Measurements from ENCODE around the gene IFNGR2. TPM values are rescaled to one million over a fixed set of nuclear protein-coding genes. Genes with fewer than 3 reads are reported as not detected.

Gene IFNGR2
- polyA plus RNA-seq, 1 donor (not counting 4 experiments of a cell fraction or from before 2014, with no cell fraction given): 94.3 TPM

- no peak for FAIRE-seq
These were observed 29.8 kb upstream of the IFNGR2 start for GRCh38 chr21:33373451-33373850.

DNA sequence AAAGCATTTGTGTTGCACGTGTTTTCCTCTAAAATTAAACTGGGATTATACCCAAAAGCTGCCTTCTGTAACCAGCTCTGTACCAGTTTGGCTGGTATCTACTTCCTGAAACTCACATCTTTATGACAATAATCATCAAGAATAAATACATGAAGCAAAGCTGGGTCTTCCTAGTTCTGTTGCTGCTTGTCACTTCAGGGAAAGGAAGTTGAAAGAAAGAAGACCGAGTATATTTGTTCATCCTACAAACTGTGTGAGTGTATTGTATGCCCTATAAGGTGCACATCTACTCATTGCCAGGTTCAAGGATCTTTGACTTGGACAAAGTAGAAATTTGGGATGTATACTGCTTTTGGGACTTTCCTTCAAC lies 29.1 kb upstream of the IFNGR2 start:
- Histone ChIP-seq H2AFZ (ENCODE audit: control insufficient read depth, low read length) (peak overlapping the region; percentile 45), H3K9me1 (ENCODE audit: control insufficient read depth, extremely low read depth, insufficient read depth, low read length) (no peaks in the 10 kb centered on the region), H3K4me1 (ENCODE audit: control insufficient read depth, extremely low read depth, insufficient read depth, low read length) (peaks cover 14% of the 10 kb centered on the region), H3K36me3 (ENCODE audit: control insufficient read depth in 2 of 2, extremely low read depth in 1 of 2, insufficient read depth in 2 of 2, low read length in 2 of 2) (no peaks in the 10 kb centered on the region), H3K4me3 (ENCODE audit: control insufficient read depth in 2 of 3, extremely low read depth in 1 of 3, insufficient read depth in 2 of 3, low read depth in 1 of 3, low read length in 3 of 3) (no peak overlapping the region), H3K27me3 (ENCODE audit: control insufficient read depth, extremely low read depth, insufficient read depth, low read length) (no peaks in the 10 kb centered on the region), H3K9ac (ENCODE audit: control insufficient read depth, extremely low read depth, insufficient read depth, low read length) (no peak overlapping the region), H3K79me2 (ENCODE audit: control insufficient read depth, insufficient read depth, low read length) (no peaks in the 10 kb centered on the region), H3K4me2 (ENCODE audit: control insufficient read depth, extremely low read depth, insufficient read depth, low read depth, low read length) (no peak overlapping the region), H3K27ac (ENCODE audit: control insufficient read depth, insufficient read depth, low read length) (no peak overlapping the region), H4K20me1 (ENCODE audit: control insufficient read depth, extremely low read depth, insufficient read depth, low read length) (no peaks in the 10 kb centered on the region), H3K9me3 (ENCODE audit: control insufficient read depth, low read depth, low read length) (peaks cover 3% of the 10 kb centered on the region)
- TF ChIP-seq CTCF (optimal IDR thresholded peaks at IDR 0.05 in 1 of 3, IDR thresholded peaks at IDR 0.05 in 1 of 3, conservative IDR thresholded peaks at IDR 0.05 in 1 of 3; ENCODE audit: extremely low read depth in 1 of 3, insufficient read depth in 2 of 3, low read length in 3 of 3): no peak
- no peak for TF ChIP-seq EZH2 (IDR thresholded peaks at IDR 0.05; ENCODE audit: low read length)
- dilution Hi-C loops (cut with MboI; ENCODE audit: extremely low pct_ligation_motif_present, low sequenced_read_pairs): no loop called here
- FAIRE-seq (no peak), DNase-seq (ENCODE audit: low read depth, low spot score) (no peak)

More at GRCh38 chr21:33373451-33373850, 29.8 kb upstream of the IFNGR2 start:
- Histone ChIP-seq H3K4me3 (ENCODE audit: control insufficient read depth in 2 of 3, extremely low read depth in 1 of 3, insufficient read depth in 2 of 3, low read depth in 1 of 3, low read length in 3 of 3) (no peak overlapping the region), H3K4me2 (ENCODE audit: control insufficient read depth, extremely low read depth, insufficient read depth, low read depth, low read length) (no peak overlapping the region), H3K9me1 (ENCODE audit: control insufficient read depth, extremely low read depth, insufficient read depth, low read length) (no peaks in the 10 kb centered on the region), H3K36me3 (ENCODE audit: control insufficient read depth in 2 of 2, extremely low read depth in 1 of 2, insufficient read depth in 2 of 2, low read length in 2 of 2) (no peaks in the 10 kb centered on the region), H4K20me1 (ENCODE audit: control insufficient read depth, extremely low read depth, insufficient read depth, low read length) (no peaks in the 10 kb centered on the region), H3K9me3 (ENCODE audit: control insufficient read depth, low read depth, low read length) (peaks cover 6% of the 10 kb centered on the region), H3K9ac (ENCODE audit: control insufficient read depth, extremely low read depth, insufficient read depth, low read length) (no peak overlapping the region), H3K27ac (ENCODE audit: control insufficient read depth, insufficient read depth, low read length) (no peak overlapping the region), H2AFZ (ENCODE audit: control insufficient read depth, low read length) (peak overlapping the region; percentile 51), H3K4me1 (ENCODE audit: control insufficient read depth, extremely low read depth, insufficient read depth, low read length) (peaks cover 14% of the 10 kb centered on the region), H3K27me3 (ENCODE audit: control insufficient read depth, extremely low read depth, insufficient read depth, low read length) (no peaks in the 10 kb centered on the region), H3K79me2 (ENCODE audit: control insufficient read depth, insufficient read depth, low read length) (no peaks in the 10 kb centered on the region)
- no peak for DNase-seq (ENCODE audit: low read depth, low spot score)
- no peak for TF ChIP-seq EZH2 (IDR thresholded peaks at IDR 0.05; ENCODE audit: low read length)
- dilution Hi-C loops (cut with MboI; ENCODE audit: extremely low pct_ligation_motif_present, low sequenced_read_pairs): no loop called here

GRCh38 chr21:33374450-33375096 lies 28.6 kb upstream of the IFNGR2 start:
- no peak overlapping the region for H3K4me2 ChIP-seq (ENCODE audit: control insufficient read depth, extremely low read depth, insufficient read depth, low read depth, low read length)
- FAIRE-seq: no peak
- dilution Hi-C loops (cut with MboI; ENCODE audit: extremely low pct_ligation_motif_present, low sequenced_read_pairs): no loop called here

More at GRCh38 chr21:33374450-33375096, 28.6 kb upstream of the IFNGR2 start:
- H3K9me1 ChIP-seq (ENCODE audit: control insufficient read depth, extremely low read depth, insufficient read depth, low read length): no peaks in the 10 kb centered on the region
- TF ChIP-seq EZH2 (IDR thresholded peaks at IDR 0.05; ENCODE audit: low read length): no peak
- TF ChIP-seq CTCF (optimal IDR thresholded peaks at IDR 0.05 in 1 of 3, IDR thresholded peaks at IDR 0.05 in 1 of 3, conservative IDR thresholded peaks at IDR 0.05 in 1 of 3; ENCODE audit: extremely low read depth in 1 of 3, insufficient read depth in 2 of 3, low read length in 3 of 3): peak; percentile 40 to 81 (median 59)
- DNase-seq (ENCODE audit: low read depth, low spot score): no peak
- H3K9ac ChIP-seq (ENCODE audit: control insufficient read depth, extremely low read depth, insufficient read depth, low read length): no peak overlapping the region
- no peaks in the 10 kb centered on the region for H3K79me2 ChIP-seq (ENCODE audit: control insufficient read depth, insufficient read depth, low read length)
- H3K4me1 ChIP-seq (ENCODE audit: control insufficient read depth, extremely low read depth, insufficient read depth, low read length): peaks cover 18% of the 10 kb centered on the region
- H3K4me3 ChIP-seq (ENCODE audit: control insufficient read depth in 2 of 3, extremely low read depth in 1 of 3, insufficient read depth in 2 of 3, low read depth in 1 of 3, low read length in 3 of 3): no peak overlapping the region
- no peak overlapping the region for H3K27ac ChIP-seq (ENCODE audit: control insufficient read depth, insufficient read depth, low read length)
- peaks cover 1% of the 10 kb centered on the region for H3K9me3 ChIP-seq (ENCODE audit: control insufficient read depth, low read depth, low read length)
- no peaks in the 10 kb centered on the region for H3K27me3 ChIP-seq (ENCODE audit: control insufficient read depth, extremely low read depth, insufficient read depth, low read length)
- H3K36me3 ChIP-seq (ENCODE audit: control insufficient read depth in 2 of 2, extremely low read depth in 1 of 2, insufficient read depth in 2 of 2, low read length in 2 of 2): no peaks in the 10 kb centered on the region
- H2AFZ ChIP-seq (ENCODE audit: control insufficient read depth, low read length): peak overlapping the region; percentile 42
- no peaks in the 10 kb centered on the region for H4K20me1 ChIP-seq (ENCODE audit: control insufficient read depth, extremely low read depth, insufficient read depth, low read length)
